Upper lobe of left lung (tissue), 4 donors: ENCODE results near the gene LRRC10B.

Source experiments
- EP300 ChIP-seq, 4 donors: sonication (generic); formaldehyde crosslinking; IDR thresholded peaks; one replicate each; pipeline ENCODE4 v1.5.1; 2017; ENCODE audit warnings: antibody characterized with exemption in 4 of 4, control low read depth in 2 of 4
- TF ChIP-seq, protein P1 (sequence below), 6 experiments: fragments of 450-650 bp in 4 of 6; fragments of 200-600 bp in 2 of 6; sonication (generic) in 2 of 6; IDR thresholded peaks; one replicate each; pipeline ENCODE4 v1.5.1; 2016 to 2019; ENCODE audit warnings: antibody characterized with exemption in 6 of 6

- TF ChIP-seq, protein P1, sequence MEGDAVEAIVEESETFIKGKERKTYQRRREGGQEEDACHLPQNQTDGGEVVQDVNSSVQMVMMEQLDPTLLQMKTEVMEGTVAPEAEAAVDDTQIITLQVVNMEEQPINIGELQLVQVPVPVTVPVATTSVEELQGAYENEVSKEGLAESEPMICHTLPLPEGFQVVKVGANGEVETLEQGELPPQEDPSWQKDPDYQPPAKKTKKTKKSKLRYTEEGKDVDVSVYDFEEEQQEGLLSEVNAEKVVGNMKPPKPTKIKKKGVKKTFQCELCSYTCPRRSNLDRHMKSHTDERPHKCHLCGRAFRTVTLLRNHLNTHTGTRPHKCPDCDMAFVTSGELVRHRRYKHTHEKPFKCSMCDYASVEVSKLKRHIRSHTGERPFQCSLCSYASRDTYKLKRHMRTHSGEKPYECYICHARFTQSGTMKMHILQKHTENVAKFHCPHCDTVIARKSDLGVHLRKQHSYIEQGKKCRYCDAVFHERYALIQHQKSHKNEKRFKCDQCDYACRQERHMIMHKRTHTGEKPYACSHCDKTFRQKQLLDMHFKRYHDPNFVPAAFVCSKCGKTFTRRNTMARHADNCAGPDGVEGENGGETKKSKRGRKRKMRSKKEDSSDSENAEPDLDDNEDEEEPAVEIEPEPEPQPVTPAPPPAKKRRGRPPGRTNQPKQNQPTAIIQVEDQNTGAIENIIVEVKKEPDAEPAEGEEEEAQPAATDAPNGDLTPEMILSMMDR (IDR thresholded peaks at IDR 0.05) = peak in 4 of 6 experiments; percentile 17 to 41 (median 34)
- TF ChIP-seq EP300 (IDR thresholded peaks at IDR 0.05) = no peak
Measured at GRCh38 chr11:61482513-61482912, 26.0 kb upstream of the LRRC10B start.
